A549 (cell line): Measurements from ENCODE around the gene ZBTB43.

Experiments
- CBX2 ChIP-seq: fragments of 200-600 bp; sonication (generic); IDR thresholded peaks from 2 replicates; pipeline ENCODE4 v1.6.1; 2016; ENCODE audit warnings: low read depth, mild to moderate bottlenecking, borderline replicate concordance
- CHD4 ChIP-seq: fragments of 200-600 bp; sonication (generic); IDR thresholded peaks from 2 replicates; pipeline ENCODE4 v1.6.1; 2016; ENCODE audit warnings: antibody characterized with exemption, mild to moderate bottlenecking, borderline replicate concordance
- EP300 ChIP-seq, 2 experiments: fragments of >200 bp; sonication (Bioruptor Twin); formaldehyde crosslinking; IDR thresholded peaks; 2 replicates in 1 of 2; 3 replicates in 1 of 2; pipeline ENCODE4 v1.6.1; 2016 to 2017
- ESRRA ChIP-seq: fragments of 150-350 bp; IDR thresholded peaks from 2 replicates; pipeline ENCODE4 v1.6.1; 2014; ENCODE audit warnings: mild to moderate bottlenecking, low read length, borderline replicate concordance
- MAX ChIP-seq: IDR thresholded peaks from 2 replicates; pipeline ENCODE4 v1.6.1; 2012
- MYC ChIP-seq: IDR thresholded peaks from 2 replicates; pipeline ENCODE4 v1.6.1; 2012; ENCODE audit warnings: mild to moderate bottlenecking, inconsistent platforms, low read length, improper control_type of control experiment, borderline replicate concordance
- POLR2A ChIP-seq: IDR thresholded peaks from 2 replicates; pipeline ENCODE4 v1.6.1; 2012; ENCODE audit warnings: mild to moderate bottlenecking, low read length
- ZFP36 ChIP-seq: fragments of 450-650 bp; IDR thresholded peaks from 2 replicates; pipeline ENCODE4 v1.6.1; 2014; ENCODE audit warnings: borderline replicate concordance; ENCODE audit not compliant: partially characterized antibody
- TF ChIP-seq, protein P1 (sequence below): fragments of 450-650 bp; IDR thresholded peaks from 2 replicates; pipeline ENCODE4 v1.6.1; 2014; ENCODE audit warnings: antibody characterized with exemption
- TF ChIP-seq, protein P2 (sequence below): fragments of >200 bp; sonication (Bioruptor Twin); formaldehyde crosslinking; IDR thresholded peaks from 3 replicates; pipeline ENCODE4 v1.5.1; 2016
- TF ChIP-seq, protein P3 (sequence below): fragments of 200-600 bp; sonication (generic); IDR thresholded peaks from 2 replicates; pipeline ENCODE4 v1.6.1; 2016; ENCODE audit warnings: antibody characterized with exemption, mild to moderate bottlenecking, moderate library complexity

DNA sequence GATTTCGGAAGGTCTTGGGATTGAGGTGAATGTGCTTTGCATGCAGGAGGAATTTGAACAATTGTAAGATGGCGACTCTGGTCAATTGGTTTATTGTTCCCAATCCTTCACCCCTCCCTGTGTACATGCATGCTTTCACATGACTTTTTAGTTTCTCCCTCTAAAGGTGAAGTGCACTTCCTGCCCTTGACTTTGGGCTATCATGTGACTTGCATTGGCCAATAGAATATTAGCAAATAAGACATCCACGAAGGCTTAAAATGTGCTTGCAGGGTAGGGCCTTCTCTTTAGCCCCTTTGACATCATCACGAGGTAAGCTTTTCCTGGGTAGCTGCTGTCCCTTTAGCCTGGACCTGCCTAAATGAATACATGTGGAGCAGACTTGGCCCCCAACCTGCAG is 8.1 kb upstream of the ZBTB43 start:
- no peak for TF ChIP-seq MAX
- TF ChIP-seq ESRRA: no peak
- TF ChIP-seq MYC: no peak
- TF ChIP-seq EP300 (IDR thresholded peaks at IDR 0.05): no peak
- TF ChIP-seq, protein P1, sequence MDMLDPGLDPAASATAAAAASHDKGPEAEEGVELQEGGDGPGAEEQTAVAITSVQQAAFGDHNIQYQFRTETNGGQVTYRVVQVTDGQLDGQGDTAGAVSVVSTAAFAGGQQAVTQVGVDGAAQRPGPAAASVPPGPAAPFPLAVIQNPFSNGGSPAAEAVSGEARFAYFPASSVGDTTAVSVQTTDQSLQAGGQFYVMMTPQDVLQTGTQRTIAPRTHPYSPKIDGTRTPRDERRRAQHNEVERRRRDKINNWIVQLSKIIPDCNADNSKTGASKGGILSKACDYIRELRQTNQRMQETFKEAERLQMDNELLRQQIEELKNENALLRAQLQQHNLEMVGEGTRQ: no peak
- TF ChIP-seq, protein P2, sequence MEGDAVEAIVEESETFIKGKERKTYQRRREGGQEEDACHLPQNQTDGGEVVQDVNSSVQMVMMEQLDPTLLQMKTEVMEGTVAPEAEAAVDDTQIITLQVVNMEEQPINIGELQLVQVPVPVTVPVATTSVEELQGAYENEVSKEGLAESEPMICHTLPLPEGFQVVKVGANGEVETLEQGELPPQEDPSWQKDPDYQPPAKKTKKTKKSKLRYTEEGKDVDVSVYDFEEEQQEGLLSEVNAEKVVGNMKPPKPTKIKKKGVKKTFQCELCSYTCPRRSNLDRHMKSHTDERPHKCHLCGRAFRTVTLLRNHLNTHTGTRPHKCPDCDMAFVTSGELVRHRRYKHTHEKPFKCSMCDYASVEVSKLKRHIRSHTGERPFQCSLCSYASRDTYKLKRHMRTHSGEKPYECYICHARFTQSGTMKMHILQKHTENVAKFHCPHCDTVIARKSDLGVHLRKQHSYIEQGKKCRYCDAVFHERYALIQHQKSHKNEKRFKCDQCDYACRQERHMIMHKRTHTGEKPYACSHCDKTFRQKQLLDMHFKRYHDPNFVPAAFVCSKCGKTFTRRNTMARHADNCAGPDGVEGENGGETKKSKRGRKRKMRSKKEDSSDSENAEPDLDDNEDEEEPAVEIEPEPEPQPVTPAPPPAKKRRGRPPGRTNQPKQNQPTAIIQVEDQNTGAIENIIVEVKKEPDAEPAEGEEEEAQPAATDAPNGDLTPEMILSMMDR: no peak
- no peak for TF ChIP-seq CBX2
- TF ChIP-seq POLR2A: no peak
- TF ChIP-seq, protein P3, sequence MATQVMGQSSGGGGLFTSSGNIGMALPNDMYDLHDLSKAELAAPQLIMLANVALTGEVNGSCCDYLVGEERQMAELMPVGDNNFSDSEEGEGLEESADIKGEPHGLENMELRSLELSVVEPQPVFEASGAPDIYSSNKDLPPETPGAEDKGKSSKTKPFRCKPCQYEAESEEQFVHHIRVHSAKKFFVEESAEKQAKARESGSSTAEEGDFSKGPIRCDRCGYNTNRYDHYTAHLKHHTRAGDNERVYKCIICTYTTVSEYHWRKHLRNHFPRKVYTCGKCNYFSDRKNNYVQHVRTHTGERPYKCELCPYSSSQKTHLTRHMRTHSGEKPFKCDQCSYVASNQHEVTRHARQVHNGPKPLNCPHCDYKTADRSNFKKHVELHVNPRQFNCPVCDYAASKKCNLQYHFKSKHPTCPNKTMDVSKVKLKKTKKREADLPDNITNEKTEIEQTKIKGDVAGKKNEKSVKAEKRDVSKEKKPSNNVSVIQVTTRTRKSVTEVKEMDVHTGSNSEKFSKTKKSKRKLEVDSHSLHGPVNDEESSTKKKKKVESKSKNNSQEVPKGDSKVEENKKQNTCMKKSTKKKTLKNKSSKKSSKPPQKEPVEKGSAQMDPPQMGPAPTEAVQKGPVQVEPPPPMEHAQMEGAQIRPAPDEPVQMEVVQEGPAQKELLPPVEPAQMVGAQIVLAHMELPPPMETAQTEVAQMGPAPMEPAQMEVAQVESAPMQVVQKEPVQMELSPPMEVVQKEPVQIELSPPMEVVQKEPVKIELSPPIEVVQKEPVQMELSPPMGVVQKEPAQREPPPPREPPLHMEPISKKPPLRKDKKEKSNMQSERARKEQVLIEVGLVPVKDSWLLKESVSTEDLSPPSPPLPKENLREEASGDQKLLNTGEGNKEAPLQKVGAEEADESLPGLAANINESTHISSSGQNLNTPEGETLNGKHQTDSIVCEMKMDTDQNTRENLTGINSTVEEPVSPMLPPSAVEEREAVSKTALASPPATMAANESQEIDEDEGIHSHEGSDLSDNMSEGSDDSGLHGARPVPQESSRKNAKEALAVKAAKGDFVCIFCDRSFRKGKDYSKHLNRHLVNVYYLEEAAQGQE: no peak
- TF ChIP-seq ZFP36: no peak
- no peak for TF ChIP-seq CHD4
